Brain microvascular endothelial cell (primary cell): ENCODE data around the gene CYYR1.

Source experiments
- DNase-seq: peaks from one replicate; pipeline ENCODE4 v3.0.0-alpha.2; 2020
- H3K27ac ChIP-seq: fragments of 250-450 bp; sonication (Bioruptor Pico); 2 replicates; pipeline ENCODE4 v1.5.1; 2020; ENCODE audit warnings: mild to moderate bottlenecking, moderate library complexity
- H3K27me3 ChIP-seq: fragments of 250-450 bp; sonication (Bioruptor Pico); replicated peaks from 2 replicates; pipeline ENCODE4 v1.5.1; 2020; ENCODE audit warnings: mild to moderate bottlenecking
- H3K36me3 ChIP-seq: fragments of 250-450 bp; sonication (Bioruptor Pico); replicated peaks from 2 replicates; pipeline ENCODE4 v1.5.1; 2020; ENCODE audit warnings: mild to moderate bottlenecking
- H3K4me3 ChIP-seq: 2 replicates; pipeline ENCODE4 v1.5.1; 2011; ENCODE audit warnings: low read depth, mild to moderate bottlenecking, control low read depth, low read length, moderate library complexity
- in situ Hi-C: cut with HindIII; loops from 2 replicates; pipeline ENCODE4 v1.10.0; 2017; ENCODE audit warnings: low sequenced_read_pairs, low pct_ligation_motif_present
- TF ChIP-seq, protein P1 (sequence below): IDR thresholded peaks from 2 replicates; pipeline ENCODE4 v1.5.1; 2011; ENCODE audit warnings: low read depth, mild to moderate bottlenecking, moderate library complexity, low read length, control low read depth, inconsistent platforms; ENCODE audit errors: missing control alignments

The CYYR1 gene

DNA sequence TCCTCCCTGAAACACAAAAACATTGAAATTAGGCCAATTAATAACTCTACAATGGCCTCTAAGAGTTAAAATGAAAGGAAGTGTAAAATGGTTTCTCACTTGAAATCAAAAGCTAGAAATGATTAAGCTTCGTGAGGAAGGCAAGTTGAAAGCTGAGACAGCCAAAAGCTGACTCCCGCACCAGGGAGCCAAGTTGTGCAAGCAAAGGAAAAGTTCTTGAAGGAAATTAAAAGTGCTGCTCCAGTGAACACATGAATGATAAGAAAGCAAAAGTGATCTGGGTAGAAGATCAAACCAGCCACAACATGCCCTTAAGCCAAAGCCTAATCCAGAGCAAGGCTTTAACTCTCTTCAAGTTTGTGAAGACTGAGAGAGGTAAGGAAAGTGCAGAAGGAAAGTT lies 22.8 kb downstream of the CYYR1 start:
- in situ Hi-C loops = no loop called here

DNA sequence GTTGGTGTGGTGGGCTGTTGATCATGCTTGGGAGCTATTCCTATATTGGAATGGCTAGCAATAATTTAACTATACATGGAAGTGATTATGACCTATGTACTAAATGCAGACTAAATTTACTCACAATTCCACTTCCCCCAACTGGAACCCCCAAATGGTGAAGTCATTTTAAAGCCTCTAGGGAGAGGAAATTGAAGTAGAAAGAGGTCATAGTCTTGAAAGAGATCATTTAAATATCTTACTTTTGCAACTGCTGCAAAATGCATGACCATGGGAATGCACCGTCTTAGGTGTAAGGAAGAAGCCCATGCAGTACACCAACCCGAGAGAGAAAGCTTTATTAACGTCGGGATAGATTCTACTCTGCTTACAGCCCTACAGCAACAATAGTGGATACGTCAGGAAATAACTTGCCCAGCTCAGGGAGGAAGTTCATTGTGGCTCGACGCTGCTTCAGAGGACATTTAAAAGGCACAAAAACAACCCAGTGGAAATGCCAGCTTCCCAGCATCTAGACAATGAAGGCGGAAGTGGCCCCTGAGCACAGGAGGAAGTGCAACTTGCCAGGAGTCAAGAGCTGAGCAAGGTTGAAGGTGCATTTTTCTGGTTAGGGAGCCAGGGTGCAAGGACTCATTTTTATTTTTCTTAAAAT lies 26.5 kb downstream of the CYYR1 start:
- no peak overlapping the region for H3K4me3 ChIP-seq
- no peaks in the 10 kb centered on the region for H3K27me3 ChIP-seq
- no peak overlapping the region for H3K27ac ChIP-seq
- DNase-seq = no peak
- in situ Hi-C loops = no loop called here
- TF ChIP-seq, protein P1, sequence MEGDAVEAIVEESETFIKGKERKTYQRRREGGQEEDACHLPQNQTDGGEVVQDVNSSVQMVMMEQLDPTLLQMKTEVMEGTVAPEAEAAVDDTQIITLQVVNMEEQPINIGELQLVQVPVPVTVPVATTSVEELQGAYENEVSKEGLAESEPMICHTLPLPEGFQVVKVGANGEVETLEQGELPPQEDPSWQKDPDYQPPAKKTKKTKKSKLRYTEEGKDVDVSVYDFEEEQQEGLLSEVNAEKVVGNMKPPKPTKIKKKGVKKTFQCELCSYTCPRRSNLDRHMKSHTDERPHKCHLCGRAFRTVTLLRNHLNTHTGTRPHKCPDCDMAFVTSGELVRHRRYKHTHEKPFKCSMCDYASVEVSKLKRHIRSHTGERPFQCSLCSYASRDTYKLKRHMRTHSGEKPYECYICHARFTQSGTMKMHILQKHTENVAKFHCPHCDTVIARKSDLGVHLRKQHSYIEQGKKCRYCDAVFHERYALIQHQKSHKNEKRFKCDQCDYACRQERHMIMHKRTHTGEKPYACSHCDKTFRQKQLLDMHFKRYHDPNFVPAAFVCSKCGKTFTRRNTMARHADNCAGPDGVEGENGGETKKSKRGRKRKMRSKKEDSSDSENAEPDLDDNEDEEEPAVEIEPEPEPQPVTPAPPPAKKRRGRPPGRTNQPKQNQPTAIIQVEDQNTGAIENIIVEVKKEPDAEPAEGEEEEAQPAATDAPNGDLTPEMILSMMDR = no peak
- no peaks in the 10 kb centered on the region for H3K36me3 ChIP-seq

More for the DNA sequence above, 22.8 kb downstream of the CYYR1 start:
- Histone ChIP-seq H3K27ac (no peak overlapping the region), H3K4me3 (no peak overlapping the region), H3K36me3 (no peaks in the 10 kb centered on the region), H3K27me3 (no peaks in the 10 kb centered on the region)
- TF ChIP-seq, protein P1 = no peak
- DNase-seq = no peak

DNA sequence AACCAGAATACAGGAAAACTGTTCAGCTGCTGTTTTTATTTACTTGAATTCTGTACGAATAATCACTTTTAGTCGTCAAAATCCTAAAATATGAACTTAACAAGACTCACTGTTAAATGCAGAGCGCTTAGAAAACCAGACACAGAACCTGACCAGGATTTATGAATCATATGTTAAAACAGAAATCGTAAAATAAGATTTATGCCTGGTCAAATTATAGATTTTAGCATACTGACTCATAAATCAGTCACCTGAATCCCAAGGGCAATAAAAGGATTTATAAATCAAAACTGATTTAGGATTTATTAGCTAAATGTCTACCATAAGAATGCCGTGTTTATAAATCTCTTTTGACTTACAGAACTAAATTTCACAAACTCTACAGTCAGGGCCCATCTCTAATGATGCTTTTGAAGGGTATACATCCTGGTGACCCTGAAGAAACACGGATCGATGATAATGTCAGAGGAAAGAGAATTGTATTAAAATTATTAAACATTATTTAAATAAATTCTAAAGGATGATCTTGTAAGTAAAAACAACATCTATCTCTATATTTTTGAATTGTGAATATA lies 28.8 kb downstream of the CYYR1 start:
- Histone ChIP-seq H3K27me3 (no peaks in the 10 kb centered on the region), H3K4me3 (no peak overlapping the region), H3K36me3 (no peaks in the 10 kb centered on the region), H3K27ac (no peak overlapping the region)
- in situ Hi-C loops = no loop called here
- TF ChIP-seq, protein P1 = no peak
- DNase-seq = no peak

DNA sequence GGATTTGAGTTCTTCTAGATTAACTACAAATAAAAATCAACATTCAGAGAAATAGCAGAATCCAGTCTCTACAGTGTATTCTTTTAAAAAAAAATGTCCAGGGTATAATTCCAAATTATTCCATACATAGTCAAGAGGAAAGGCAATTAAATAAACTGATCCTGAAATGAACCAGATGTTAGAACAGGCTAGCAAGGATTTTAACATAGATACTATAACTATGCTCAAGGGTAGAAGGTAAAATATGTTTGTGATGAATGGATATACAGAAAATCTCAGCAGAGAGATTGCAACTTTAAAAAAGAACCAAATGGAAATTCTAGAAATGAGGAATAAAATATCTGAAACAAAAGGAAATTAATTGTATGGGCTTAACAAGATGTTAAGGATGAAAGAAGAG lies 32.4 kb downstream of the CYYR1 start:
- in situ Hi-C loops = no loop called here
- no peak for DNase-seq
- Histone ChIP-seq H3K27me3 (no peaks in the 10 kb centered on the region), H3K4me3 (no peak overlapping the region), H3K36me3 (no peaks in the 10 kb centered on the region), H3K27ac (no peak overlapping the region)
- TF ChIP-seq, protein P1 = no peak

DNA sequence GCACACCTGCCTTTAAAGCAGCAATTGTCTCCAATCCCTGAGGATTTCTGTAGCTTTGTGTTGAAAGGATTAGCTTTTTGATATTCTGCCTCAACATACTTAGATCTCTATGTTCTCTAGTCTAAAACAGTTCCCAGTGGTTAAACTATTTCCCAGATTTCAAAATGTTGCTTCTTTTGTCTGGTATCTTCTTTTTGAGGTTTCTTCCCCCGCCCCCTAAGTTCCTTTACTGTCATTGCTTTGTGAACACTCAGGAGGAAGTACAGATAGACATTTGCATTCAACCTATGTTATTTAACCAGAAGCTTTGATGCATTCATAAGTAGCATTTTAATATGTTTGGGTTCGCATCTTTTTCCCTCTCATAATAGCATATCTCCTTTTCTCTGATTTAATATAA lies 33.5 kb downstream of the CYYR1 start:
- Histone ChIP-seq H3K27ac (no peak overlapping the region), H3K4me3 (no peak overlapping the region), H3K36me3 (no peaks in the 10 kb centered on the region), H3K27me3 (no peaks in the 10 kb centered on the region)
- DNase-seq = no peak
- TF ChIP-seq, protein P1 = no peak
- in situ Hi-C loops = no loop called here

DNA sequence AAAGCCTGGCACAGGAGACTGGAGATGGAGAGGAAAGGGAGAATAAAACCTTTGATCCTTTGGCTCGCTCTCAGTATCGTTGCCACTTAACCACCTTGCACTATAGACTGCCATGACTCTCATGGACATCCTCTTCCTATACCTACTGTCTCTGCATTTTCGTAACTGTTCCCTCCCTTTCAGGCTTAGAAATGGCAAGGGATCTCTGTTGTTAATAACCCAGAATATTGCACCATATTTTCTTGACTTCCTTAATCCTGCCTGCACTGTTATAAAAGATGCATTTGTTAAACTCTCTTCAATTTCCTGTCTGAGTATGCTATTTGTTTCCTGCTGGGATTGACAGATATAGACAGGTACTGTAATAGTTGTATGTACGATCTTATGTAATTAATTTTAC lies 38.6 kb downstream of the CYYR1 start:
- Histone ChIP-seq H3K27ac (no peak overlapping the region), H3K36me3 (no peaks in the 10 kb centered on the region), H3K4me3 (no peak overlapping the region), H3K27me3 (no peaks in the 10 kb centered on the region)
- TF ChIP-seq, protein P1 = no peak
- in situ Hi-C loops = no loop called here
- DNase-seq = no peak
